GM19351 (cell line): Measurements from ENCODE around the gene CENPS.
"Not testable (repeated sequence)": the region's sequence is repeated elsewhere in the genome, so short reads cannot be mapped to it uniquely, and the experiment has no call there.

Experiments
- ATAC-seq: cut with Tn5 transposase; IDR thresholded peaks from one replicate; pipeline ENCODE4 v1.9.1; 2021; ENCODE audit warnings: mild to moderate bottlenecking, moderate library complexity; ENCODE audit not compliant: unreplicated experiment

The CENPS gene

GRCh38 chr1:10450156-10450814 is 20.1 kb downstream of the CENPS start:
- ATAC-seq, result no peak

- ATAC-seq, result no peak
Measured at GRCh38 chr1:10450836-10451235, 20.6 kb downstream of the CENPS start.

GRCh38 chr1:10451287-10451686 is 21.1 kb downstream of the CENPS start:
- ATAC-seq, result no peak

- ATAC-seq, result no peak
Measured at GRCh38 chr1:10456048-10456447, 25.8 kb downstream of the CENPS start.

- ATAC-seq, result no peak
Measured at GRCh38 chr1:10456661-10457060, 26.4 kb downstream of the CENPS start.

- not testable (repeated sequence) for ATAC-seq
Measured at GRCh38 chr1:10457462-10457861, 27.2 kb downstream of the CENPS start.

- ATAC-seq, result no peak
Measured at GRCh38 chr1:10457875-10458274, 27.6 kb downstream of the CENPS start.

- no peak for ATAC-seq
Measured at GRCh38 chr1:10459184-10459583, 29.0 kb downstream of the CENPS start.

GRCh38 chr1:10467078-10467477 is 36.8 kb downstream of the CENPS start:
- ATAC-seq, result no peak

- no peak for ATAC-seq
Measured at GRCh38 chr1:10470043-10470442, 39.8 kb downstream of the CENPS start.

GRCh38 chr1:10471411-10472219 is 41.4 kb downstream of the CENPS start:
- peak; percentile 1 for ATAC-seq

GRCh38 chr1:10472220-10473144 is 42.2 kb downstream of the CENPS start, which contains the start of gene DFFA:
DFFA (minus strand) TSS chr1:10472529; CDS start chr1:10472458, 71 bp downstream.
- peak; percentile 83 for ATAC-seq

- no peak for ATAC-seq
Measured at GRCh38 chr1:10473145-10473765, 43.0 kb downstream of the CENPS start.

- ATAC-seq, result not testable (repeated sequence)
Measured at GRCh38 chr1:10474309-10474612, 44.0 kb downstream of the CENPS start.

- ATAC-seq, result peak; percentile 60
Measured at GRCh38 chr1:10474613-10475507, 44.6 kb downstream of the CENPS start, which contains the start of gene PEX14. PEX14 (plus strand) TSS chr1:10474950; CDS start chr1:10474967, 17 bp downstream.

- no peak for ATAC-seq
Measured at GRCh38 chr1:10475510-10475909, 45.3 kb downstream of the CENPS start.

GRCh38 chr1:10479296-10479695 is 49.1 kb downstream of the CENPS start:
- ATAC-seq, result no peak

- no peak for ATAC-seq
Measured at GRCh38 chr1:10480614-10481013, 50.4 kb downstream of the CENPS start.

GRCh38 chr1:10484521-10484920 is 54.3 kb downstream of the CENPS start:
- ATAC-seq, result no peak
